CD4-positive, alpha-beta T cell treated with Interleukin-4 for 4 hours (primary cell): Measurements from ENCODE around the gene ANKRD45.
"Not testable (repeated sequence)": the region's sequence is repeated elsewhere in the genome, so short reads cannot be mapped to it uniquely, and the experiment has no call there.

Source experiments
- DNase-seq: peaks from one replicate; pipeline ENCODE4 v3.0.0-alpha.2; 2020

The ANKRD45 gene

DNA sequence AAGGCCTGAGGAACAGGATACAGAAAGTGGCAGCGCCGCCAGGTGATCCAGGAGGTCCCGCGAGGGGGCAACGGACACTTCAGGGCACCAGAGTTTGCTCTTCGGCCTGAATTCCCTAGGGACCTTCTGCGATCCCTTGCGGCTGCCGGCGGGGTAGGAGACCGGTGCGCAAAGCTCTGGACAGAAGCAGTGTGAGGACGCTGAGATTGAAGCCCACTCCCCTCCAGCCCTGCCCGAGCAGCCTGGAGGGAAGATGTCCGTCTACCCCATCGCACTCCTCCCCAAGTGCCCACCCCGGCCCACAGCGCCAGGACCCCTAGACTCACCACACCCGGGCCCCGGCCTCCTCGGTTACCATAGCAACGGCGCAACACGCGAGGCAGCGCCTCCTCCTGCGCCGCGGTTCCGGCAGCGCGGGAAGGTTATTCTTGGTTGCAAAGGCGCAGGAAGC is at the start of gene ANKRD45:
Gene ANKRD45, minus strand, starts transcription at position 361 of the 451 bp plus-strand sequence. CDS start 10,433 bp downstream, outside the sequence.
- DNase-seq = no peak

DNA sequence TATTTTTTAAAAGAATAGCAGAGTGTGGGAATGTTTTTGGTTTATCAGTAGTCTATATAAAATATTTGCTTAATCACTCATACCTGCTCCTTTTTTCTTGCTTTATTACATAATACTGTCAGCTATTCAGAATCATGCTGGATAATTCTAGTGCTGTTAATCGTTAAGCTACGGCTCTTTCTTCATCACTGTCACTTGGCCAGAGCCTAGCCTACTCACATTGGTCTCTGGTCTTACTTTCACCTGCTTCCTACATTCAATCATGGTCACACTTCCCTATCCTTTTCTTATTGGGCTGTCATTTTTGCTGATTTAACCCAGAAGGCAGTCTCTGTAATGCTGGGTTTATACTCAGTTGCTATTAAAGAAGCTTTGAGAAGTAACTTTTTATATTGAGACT is 47.6 kb upstream of the ANKRD45 start:
- no peak for DNase-seq

DNA sequence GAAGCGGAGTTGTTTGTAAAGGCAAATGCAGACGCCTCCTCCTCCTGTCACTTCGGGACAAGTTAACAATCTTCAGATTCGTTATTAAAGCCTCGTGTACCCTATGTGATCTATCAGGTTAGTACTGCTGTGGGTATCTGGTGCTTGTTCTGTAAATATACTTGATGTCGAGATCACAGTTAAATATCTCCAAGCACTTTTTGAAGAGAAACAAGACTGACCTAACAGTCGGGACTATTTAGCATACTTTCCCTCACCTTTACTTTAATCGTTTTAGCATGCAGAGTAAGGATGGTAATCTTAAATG is 45.8 kb upstream of the ANKRD45 start:
- no peak for DNase-seq

DNA sequence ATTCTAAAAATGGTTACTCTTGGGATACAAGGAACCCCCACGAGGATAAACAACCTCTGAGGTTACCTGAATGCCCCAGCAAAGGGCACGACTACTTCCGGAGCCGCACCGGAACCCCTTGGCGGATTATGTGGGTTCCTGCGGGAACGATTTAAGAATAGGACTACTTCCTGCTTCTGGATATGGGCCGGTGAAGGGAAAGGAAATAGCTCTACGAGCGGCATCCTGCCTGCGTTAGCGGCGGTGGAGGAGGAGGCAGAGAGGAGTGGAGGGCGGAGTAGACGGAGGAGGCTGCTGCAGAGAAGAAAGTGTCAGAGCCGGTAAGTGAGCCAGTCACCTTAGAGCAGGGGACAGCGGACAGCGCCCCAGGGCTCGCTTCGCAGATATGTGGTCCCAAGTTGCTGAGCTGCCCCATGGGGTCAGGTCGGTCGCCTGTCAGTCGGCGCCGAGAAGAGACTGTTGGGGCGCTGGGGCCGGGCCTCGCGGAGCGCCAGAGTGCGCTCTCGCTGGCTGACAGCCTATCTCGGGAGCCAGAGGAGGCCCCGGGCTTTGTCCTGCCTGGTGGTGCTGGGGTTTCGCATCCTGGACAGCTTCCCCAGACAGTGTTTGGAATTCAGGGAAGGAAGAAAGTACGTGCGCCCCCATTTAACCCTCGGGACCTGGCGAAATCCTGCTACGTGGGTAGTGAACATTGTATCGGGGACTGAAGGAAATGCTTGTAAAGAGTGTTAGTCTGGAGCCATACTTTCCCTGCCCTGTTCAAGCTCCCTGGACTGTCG is 45.3 kb upstream of the ANKRD45 start, which contains the start of gene KLHL20:
Gene KLHL20, plus strand, starts transcription at position 223 of the 779 bp plus-strand sequence. CDS start 1,063 bp downstream, outside the sequence.
- DNase-seq = peak; percentile 92

GRCh38 chr1:173714441-173714758 is 44.7 kb upstream of the ANKRD45 start:
- no peak for DNase-seq

GRCh38 chr1:173708787-173709186 is 39.1 kb upstream of the ANKRD45 start:
- DNase-seq = no peak

GRCh38 chr1:173705117-173705516 is 35.5 kb upstream of the ANKRD45 start:
- DNase-seq = no peak

DNA sequence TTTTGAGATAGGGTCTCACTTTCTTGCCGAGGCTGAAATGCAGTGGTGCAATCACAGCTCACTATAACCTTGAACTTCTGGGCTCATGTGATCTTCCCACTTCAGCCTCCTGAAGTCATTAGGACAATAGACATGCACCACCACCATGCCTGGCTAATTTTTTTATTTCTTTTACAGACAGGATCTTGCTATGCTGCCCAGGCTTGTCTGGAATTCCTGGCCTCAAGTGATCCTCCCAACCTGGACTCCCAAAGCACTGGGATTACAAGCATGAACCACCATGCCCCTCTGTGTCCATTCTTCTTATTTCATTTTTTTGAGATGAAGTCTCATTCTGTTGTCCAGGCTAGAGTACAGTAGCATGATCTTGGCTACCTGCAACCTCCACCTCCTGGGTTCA is 33.1 kb upstream of the ANKRD45 start:
- no peak for DNase-seq

- DNase-seq = not testable (repeated sequence)
Measured at GRCh38 chr1:173701299-173701698, 31.6 kb upstream of the ANKRD45 start.

GRCh38 chr1:173693238-173693637 is 23.6 kb upstream of the ANKRD45 start:
- DNase-seq = no peak

DNA sequence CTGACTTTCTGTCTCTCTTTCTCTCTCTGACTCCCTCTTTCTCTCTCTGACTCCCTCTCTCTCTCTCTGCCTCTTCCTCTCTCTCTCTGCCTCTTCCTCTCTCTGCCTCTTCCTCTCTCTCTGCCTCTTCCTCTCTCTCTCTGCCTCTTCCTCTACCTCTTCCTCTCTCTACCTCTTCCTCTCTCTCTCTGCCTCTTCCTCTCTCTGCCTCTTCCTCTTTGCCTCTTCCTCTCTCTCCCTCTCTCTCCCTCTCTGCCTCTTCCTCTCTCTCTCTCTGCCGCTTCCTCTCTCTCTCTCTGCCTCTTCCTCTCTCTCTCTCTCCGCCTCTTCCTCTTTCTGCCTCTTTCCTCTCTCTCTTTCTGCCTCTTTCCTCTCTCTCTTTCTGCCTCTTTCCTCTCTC is 18.6 kb upstream of the ANKRD45 start:
- DNase-seq = no peak

DNA sequence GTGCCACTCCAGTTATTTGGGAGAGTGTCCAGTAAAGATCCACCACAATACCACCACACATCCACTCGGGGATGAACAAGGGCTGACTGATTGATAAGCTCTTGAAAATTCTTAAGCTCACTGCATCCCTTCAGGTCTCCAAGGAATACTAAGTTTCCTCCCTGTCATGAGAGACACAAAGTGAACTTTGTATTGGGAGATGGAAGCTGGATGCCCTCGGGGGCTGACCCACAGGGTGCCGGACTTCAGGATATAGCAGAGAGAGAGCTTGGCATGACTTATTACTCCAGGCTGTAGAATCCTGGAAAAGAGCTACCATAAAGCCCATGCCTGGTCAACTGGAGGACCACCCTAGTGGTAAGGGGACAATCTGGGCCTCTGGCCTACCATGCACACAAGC is 15.5 kb upstream of the ANKRD45 start:
- DNase-seq = not testable (repeated sequence)

GRCh38 chr1:173683838-173684237 is 14.2 kb upstream of the ANKRD45 start:
- not testable (repeated sequence) for DNase-seq

GRCh38 chr1:173682184-173682583 is 12.5 kb upstream of the ANKRD45 start:
- no peak for DNase-seq

DNA sequence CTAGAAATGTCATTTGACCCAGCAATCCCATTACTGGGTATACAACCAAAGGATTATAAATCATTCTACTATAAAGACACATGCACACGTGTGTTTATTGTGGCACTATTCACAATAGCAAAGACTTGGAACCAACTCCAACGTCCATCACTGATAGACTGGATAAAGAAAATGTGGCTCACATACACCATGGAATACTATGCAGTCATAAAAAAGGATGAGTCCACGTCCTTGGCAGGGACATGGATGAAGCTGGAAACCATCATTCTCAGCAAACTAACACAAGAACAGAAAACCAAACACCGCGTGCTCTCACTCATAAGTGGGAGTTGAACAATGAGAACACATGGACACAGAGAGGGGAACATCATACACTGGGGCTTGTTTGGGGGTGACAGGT is 10.5 kb upstream of the ANKRD45 start:
- not testable (repeated sequence) for DNase-seq

GRCh38 chr1:173674496-173674895 is 4.8 kb upstream of the ANKRD45 start:
- not testable (repeated sequence) for DNase-seq

GRCh38 chr1:173666646-173667045 is 3.0 kb downstream of the ANKRD45 start:
- no peak for DNase-seq

DNA sequence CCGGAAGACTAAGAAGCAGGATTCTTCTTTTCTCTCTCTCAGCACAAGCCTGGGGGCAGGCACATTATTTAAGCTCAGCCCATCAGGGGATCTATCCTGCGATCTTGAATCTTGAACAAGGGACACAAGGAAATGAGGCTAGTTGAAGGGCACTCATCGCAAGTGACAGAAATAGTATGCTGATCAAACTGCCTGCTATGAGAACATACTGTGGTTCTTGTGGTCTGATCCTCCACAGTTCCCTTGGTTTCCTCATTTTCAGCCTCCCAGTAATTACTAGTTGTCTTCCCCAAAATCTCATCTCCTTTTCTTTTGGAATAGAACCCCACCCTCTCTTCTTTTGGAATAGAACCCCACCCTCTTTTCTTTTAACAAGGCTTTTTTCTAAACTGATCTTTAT is 6.5 kb downstream of the ANKRD45 start:
- DNase-seq = no peak

DNA sequence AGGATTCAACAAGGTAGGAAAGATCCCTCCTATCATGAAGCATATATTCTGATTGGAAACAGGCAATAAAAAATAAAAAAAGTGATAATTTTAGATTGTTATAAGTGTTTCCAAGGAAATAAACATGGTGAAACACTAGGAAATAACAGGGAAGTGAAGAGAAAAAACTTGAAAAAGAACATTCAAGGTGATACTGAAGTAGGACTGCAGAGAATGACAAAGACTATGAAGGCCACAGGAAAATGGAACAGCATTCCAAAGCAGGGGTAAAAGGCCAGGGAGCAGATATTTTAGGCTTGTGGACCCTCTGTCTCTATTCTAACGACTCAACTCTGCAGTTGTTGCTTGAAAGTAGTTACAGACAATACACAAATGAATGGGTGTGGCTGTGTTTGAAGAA is 7.9 kb downstream of the ANKRD45 start:
- DNase-seq = no peak

DNA sequence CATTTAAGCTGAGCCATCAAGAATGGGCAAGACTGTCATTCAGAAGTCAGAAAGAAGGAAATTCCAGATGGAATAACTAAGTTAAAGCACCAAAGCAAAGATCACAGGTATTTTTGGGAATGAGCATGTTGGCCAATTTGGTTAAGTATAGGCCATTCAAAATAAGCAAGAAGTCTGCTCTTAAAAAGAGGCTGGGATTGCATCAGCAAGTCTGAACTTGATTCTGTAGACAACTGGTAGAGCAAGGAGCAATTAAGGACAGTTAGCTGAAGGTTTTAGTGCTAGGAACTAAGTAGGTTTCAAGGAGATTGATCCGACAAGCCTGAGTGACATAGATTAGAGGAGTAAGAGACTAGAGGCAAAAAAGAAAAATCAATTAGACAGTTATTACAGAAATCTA is 8.4 kb downstream of the ANKRD45 start:
- DNase-seq = no peak

DNA sequence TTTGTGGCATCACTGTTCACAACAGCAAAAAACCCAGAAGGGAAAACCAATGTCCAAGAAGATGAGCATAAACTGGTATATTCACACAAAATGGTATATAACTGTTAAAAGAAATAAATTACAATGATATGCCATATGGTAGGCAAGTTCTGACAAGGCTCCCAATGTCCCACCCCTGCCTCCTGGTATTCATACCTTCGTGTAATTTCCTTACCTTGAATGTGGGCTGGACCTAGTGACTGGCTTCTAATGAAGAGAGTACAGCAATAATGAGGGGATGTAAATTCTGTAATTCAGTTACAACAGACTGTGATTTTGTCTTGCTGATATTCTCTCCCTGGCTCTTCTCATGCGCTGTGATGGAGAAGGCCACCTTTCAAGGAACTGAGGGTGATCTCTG is 9.3 kb downstream of the ANKRD45 start:
- DNase-seq = no peak

DNA sequence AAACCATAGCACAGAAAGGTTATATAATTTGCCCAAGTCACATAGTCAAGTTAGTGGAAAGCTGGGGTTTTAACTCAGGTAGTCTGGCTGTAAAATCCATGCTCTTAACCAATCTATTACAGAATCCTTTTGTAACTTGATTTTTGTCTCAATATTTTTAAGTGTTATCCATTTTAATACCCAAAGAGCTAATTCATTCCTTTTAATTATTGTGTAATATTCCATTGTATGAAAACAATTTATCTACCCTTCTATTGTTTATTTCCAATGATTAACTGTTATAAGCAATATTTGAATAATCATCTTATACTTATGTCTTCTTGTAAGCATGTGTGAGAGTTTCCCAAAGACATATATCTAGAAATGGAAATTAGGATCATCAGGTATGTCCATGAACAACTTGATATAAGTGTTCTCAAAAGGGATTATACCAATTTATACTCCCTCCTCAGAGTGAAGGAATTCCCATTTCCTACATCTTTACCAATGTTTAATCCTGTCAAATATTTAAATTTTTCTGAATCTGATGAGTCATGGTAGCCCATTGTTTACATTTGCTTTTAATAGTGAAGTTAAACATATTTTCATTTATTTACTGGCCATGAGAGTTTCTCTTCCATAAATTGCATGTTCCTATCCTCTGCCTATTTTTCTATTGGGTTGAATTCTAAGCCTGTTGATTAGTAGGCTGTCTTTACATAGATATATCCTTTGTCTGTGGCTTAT is 20.6 kb downstream of the ANKRD45 start:
- no peak for DNase-seq

DNA sequence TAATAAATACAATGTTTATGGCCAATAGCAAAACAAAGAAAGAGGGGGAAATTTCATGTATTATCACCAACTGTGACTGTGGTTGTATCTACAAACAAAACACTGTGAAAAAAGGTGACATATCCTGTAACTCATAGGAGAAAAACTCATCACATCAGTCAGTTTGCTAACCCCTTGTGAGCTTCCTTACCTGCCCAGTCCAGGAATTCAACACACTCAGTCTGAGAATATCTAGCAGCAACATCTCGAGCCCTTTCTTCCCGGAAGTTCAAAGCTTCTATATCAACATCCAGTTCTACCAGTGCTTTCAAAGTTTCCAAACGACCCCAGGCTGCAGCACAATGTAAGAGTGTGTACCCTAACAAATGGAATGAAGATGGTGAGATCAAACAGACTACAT is 23.0 kb downstream of the ANKRD45 start:
- no peak for DNase-seq

DNA sequence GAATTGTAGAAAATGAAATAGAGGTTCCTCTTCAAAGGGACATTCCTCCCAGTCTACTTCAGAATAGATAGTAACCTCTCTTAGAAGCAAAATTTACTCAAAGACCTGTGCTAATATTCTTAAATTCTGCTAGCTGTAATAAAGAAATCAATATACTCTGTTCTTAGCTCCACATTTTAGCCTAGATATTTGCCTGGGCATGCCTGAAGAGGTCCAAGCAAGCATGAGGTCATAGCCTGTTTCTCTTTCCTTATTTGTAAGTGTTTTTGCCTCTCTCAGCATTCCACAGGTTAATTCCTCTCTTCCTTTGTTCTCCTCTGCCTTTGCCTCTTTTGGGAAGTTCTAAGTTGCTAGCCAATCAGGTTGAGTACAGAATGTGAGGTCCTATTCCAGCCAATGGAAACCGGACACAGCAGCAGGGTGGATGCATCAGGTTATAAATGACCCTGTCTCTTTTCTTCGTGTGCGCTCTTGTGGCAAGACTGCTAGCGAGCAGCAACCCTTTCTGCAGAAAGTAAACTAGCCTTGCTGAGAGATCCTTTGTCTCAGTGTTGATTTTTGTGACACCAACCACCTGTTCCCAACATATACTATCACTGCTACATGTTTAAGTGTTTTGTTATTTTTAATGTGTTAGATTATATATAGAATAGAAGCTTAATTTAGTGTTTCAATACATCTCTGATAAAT is 27.1 kb downstream of the ANKRD45 start:
- not testable (repeated sequence) for DNase-seq
